H9 (cell line): ENCODE data around the gene STX8. TPM values are rescaled to one million over a fixed set of nuclear protein-coding genes. Genes with fewer than 3 reads are reported as not detected.

ENCODE experiments used
- DNase-seq: peaks from one replicate; pipeline ENCODE4 v3.0.0-alpha.2; 2017
- H2AFZ ChIP-seq: one replicate; pipeline ENCODE4 v1.6.1; 2013; ENCODE audit warnings: mild to moderate bottlenecking, low read length, control low read depth, moderate library complexity
- H2AK5ac ChIP-seq: 2 replicates; pipeline ENCODE4 v1.6.1; 2013; ENCODE audit warnings: low read length, control low read depth, mixed read lengths; ENCODE audit not compliant: insufficient read length
- H2BK120ac ChIP-seq: one replicate; pipeline ENCODE4 v1.6.1; 2013; ENCODE audit warnings: low read depth, mild to moderate bottlenecking, low read length, control low read depth, inconsistent platforms; ENCODE audit not compliant: poor library complexity, severe bottlenecking
- H2BK12ac ChIP-seq: 2 replicates; pipeline ENCODE4 v1.6.1; 2013; ENCODE audit warnings: low read length, control low read depth, mixed read lengths, low read depth; ENCODE audit not compliant: insufficient read length
- H2BK15ac ChIP-seq: 2 replicates; pipeline ENCODE4 v1.6.1; 2013; ENCODE audit warnings: low read depth, low read length, control low read depth
- H2BK20ac ChIP-seq: one replicate; pipeline ENCODE4 v1.6.1; 2013; ENCODE audit warnings: low read depth, mild to moderate bottlenecking, low read length, control low read depth, inconsistent platforms; ENCODE audit not compliant: poor library complexity, severe bottlenecking
- H2BK5ac ChIP-seq: 2 replicates; pipeline ENCODE4 v1.6.1; 2013; ENCODE audit warnings: low read length, control low read depth, mixed read lengths; ENCODE audit not compliant: insufficient read length
- H3K14ac ChIP-seq: 2 replicates; pipeline ENCODE4 v1.6.1; 2013; ENCODE audit warnings: low read length, control low read depth; ENCODE audit not compliant: insufficient read depth
- H3K18ac ChIP-seq: 2 replicates; pipeline ENCODE4 v1.6.1; 2013; ENCODE audit warnings: low read depth, mild to moderate bottlenecking, mixed read lengths, low read length, control low read depth; ENCODE audit not compliant: insufficient read length
- H3K23ac ChIP-seq: 2 replicates; pipeline ENCODE4 v1.6.1; 2013; ENCODE audit warnings: low read length, control low read depth, mixed read lengths, low read depth; ENCODE audit not compliant: insufficient read length
- H3K23me2 ChIP-seq: 2 replicates; pipeline ENCODE4 v1.6.1; 2013; ENCODE audit warnings: low read depth, mild to moderate bottlenecking, mixed read lengths, low read length, control low read depth; ENCODE audit not compliant: insufficient read length, poor library complexity, severe bottlenecking
- H3K27ac ChIP-seq: 2 replicates; pipeline ENCODE4 v1.5.1; 2013; ENCODE audit warnings: low read length, control low read depth, mixed read lengths, low read depth; ENCODE audit not compliant: insufficient read length
- H3K27me3 ChIP-seq: 2 replicates; pipeline ENCODE4 v1.6.1; 2013; ENCODE audit warnings: low read length, control low read depth, inconsistent platforms; ENCODE audit not compliant: insufficient read depth
- H3K4ac ChIP-seq: 2 replicates; pipeline ENCODE4 v1.6.1; 2013; ENCODE audit warnings: low read depth, mild to moderate bottlenecking, control low read depth, inconsistent platforms, low read length, moderate library complexity
- H3K4me1 ChIP-seq: 2 replicates; pipeline ENCODE4 v1.6.1; 2013; ENCODE audit warnings: low read length, control low read depth, inconsistent platforms; ENCODE audit not compliant: insufficient read depth
- H3K4me2 ChIP-seq: 2 replicates; pipeline ENCODE4 v1.6.1; 2013; ENCODE audit warnings: low read length, control low read depth, mixed read lengths; ENCODE audit not compliant: insufficient read length, insufficient read depth
- H3K56ac ChIP-seq: 2 replicates; pipeline ENCODE4 v1.6.1; 2013; ENCODE audit warnings: low read depth, mild to moderate bottlenecking, mixed read lengths, low read length, control low read depth; ENCODE audit not compliant: insufficient read length
- H3K79me1 ChIP-seq: 2 replicates; pipeline ENCODE4 v1.6.1; 2013; ENCODE audit warnings: low read depth, mild to moderate bottlenecking, moderate library complexity, low read length, control low read depth, inconsistent platforms; ENCODE audit not compliant: insufficient read depth, poor library complexity, severe bottlenecking
- H3K79me2 ChIP-seq: 2 replicates; pipeline ENCODE4 v1.6.1; 2013; ENCODE audit warnings: low read length, control low read depth, inconsistent platforms; ENCODE audit not compliant: insufficient read depth
- H3K9ac ChIP-seq: 2 replicates; pipeline ENCODE4 v1.6.1; 2013; ENCODE audit warnings: low read length, control low read depth, mixed read lengths; ENCODE audit not compliant: insufficient read length; ENCODE audit errors: extremely low read depth
- H3K9me3 ChIP-seq: one replicate; pipeline ENCODE4 v1.6.1; 2013; ENCODE audit warnings: low read depth, low read length, inconsistent platforms; ENCODE audit not compliant: control insufficient read depth
- H3T11ph ChIP-seq: one replicate; pipeline ENCODE4 v1.6.1; 2013; ENCODE audit warnings: mild to moderate bottlenecking, low read length, control low read depth, inconsistent platforms
- H4K20me1 ChIP-seq: one replicate; pipeline ENCODE4 v1.6.1; 2013; ENCODE audit not compliant: control insufficient read depth, insufficient read length, insufficient read depth
- H4K5ac ChIP-seq: 2 replicates; pipeline ENCODE4 v1.6.1; 2013; ENCODE audit warnings: low read depth, mild to moderate bottlenecking, mixed read lengths, low read length, control low read depth; ENCODE audit not compliant: insufficient read length
- H4K8ac ChIP-seq: replicated peaks from 2 replicates; pipeline ENCODE4 v1.6.1; 2013; ENCODE audit warnings: low read length, control low read depth, mixed read lengths, low read depth; ENCODE audit not compliant: insufficient read length
- H4K91ac ChIP-seq: 2 replicates; pipeline ENCODE4 v1.6.1; 2013; ENCODE audit warnings: low read depth, mild to moderate bottlenecking, moderate library complexity, mixed read lengths, low read length, control low read depth; ENCODE audit not compliant: insufficient read length
- H3K27ac Mint-ChIP-seq, 3 experiments: 2 replicates in 2 of 3; 3 replicates in 1 of 3; pipeline ENCODE4 v1.8.0; 2020 to 2021; ENCODE audit warnings: mixed read lengths in 3 of 3, mild to moderate bottlenecking in 1 of 3, moderate library complexity in 1 of 3
- H3K27me3 Mint-ChIP-seq: 2 replicates; pipeline ENCODE4 v1.8.0; 2021; ENCODE audit warnings: low read depth, mild to moderate bottlenecking, moderate library complexity, mixed read lengths
- H3K36me3 Mint-ChIP-seq, 3 experiments: 2 replicates in 2 of 3; 3 replicates in 1 of 3; pipeline ENCODE4 v1.8.0; 2020 to 2021; ENCODE audit warnings: low read depth in 3 of 3, mixed read lengths in 3 of 3; ENCODE audit not compliant: insufficient read depth in 1 of 3
- H3K4me1 Mint-ChIP-seq, 2 experiments: 2 replicates each; pipeline ENCODE4 v1.8.0; 2020; ENCODE audit warnings: mixed read lengths in 2 of 2
- H3K4me3 Mint-ChIP-seq, 2 experiments: 2 replicates in 1 of 2; 3 replicates in 1 of 2; pipeline ENCODE4 v1.8.0; 2020 to 2021; ENCODE audit warnings: mild to moderate bottlenecking in 2 of 2, mixed read lengths in 2 of 2, moderate library complexity in 1 of 2
- H3K9me3 Mint-ChIP-seq, 2 experiments: 2 replicates in 1 of 2; 3 replicates in 1 of 2; pipeline ENCODE4 v1.8.0; 2020; ENCODE audit warnings: mild to moderate bottlenecking in 2 of 2, mixed read lengths in 2 of 2, moderate library complexity in 1 of 2
- WGBS: extraction: QIAGEN DNeasy Blood & Tissue Kit; methylation state at CpG from one replicate; pipeline ENCODE4 v1.1.7; 2013; ENCODE audit warnings: missing lambda C conversion rate, low lambda C conversion rate, mixed read lengths; ENCODE audit not compliant: insufficient read length; ENCODE audit errors: extremely low coverage; 5-methylcytosine and 5-hydroxymethylcytosine counted together
- total RNA-seq: library from RNA; stranded (reverse); gene quantifications from 2 replicates; pipeline ENCODE4 v1.2.1, GENCODE V29; 2021
- TF ChIP-seq, protein P1 (sequence below): fragments of 200-600 bp; sonication (generic); conservative IDR thresholded peaks from 3 replicates; pipeline ENCODE4 v1.8.0; 2021; ENCODE audit warnings: antibody characterized with exemption, mild to moderate bottlenecking

STX8 gene
- total RNA-seq, 1 experiment from 2014 or later: 55.1 TPM

DNA sequence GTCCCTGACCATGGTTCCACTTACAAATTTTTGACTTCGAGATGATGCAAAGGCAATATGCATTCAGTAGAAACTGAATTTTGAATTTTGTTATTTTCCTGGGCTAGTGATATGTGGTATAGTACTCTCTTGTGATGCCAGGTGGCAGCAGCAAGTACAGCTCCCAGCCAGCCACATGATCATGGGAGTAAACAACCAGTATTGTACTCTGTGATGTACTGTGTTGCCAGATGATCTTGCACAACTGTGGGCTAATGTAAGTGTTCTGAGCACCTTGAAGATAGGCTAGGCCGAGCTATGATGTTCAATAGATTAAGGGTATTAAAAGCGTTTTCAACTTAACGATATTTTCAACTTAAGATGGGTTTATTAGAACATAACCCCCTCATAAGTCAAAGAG lies 250.8 kb downstream of the STX8 start:
- Mint-ChIP-seq H3K36me3 (no peaks in the 10 kb centered on the region), H3K9me3 (no peaks in the 10 kb centered on the region; a peak in 2 of 5 replicates), H3K4me3 (no peak overlapping the region), H3K27me3 (peaks cover 19% of the 10 kb centered on the region), H3K27ac (no peak overlapping the region), H3K4me1 (peaks cover 22 to 25% of the 10 kb centered on the region in 2 experiments)
- no peak for DNase-seq
- Histone ChIP-seq H3K79me1 (no peaks in the 10 kb centered on the region), H2BK15ac (no peak overlapping the region), H3K4me2 (no peak overlapping the region), H3K14ac (no peak overlapping the region), H4K8ac (no peak overlapping the region), H4K20me1 (no peaks in the 10 kb centered on the region), H3K4me1 (peaks cover 14% of the 10 kb centered on the region; the same call in 1 of the 2 replicates), H2BK120ac (no peak overlapping the region), H3K79me2 (no peaks in the 10 kb centered on the region), H3K27ac (no peak overlapping the region), H2AFZ (no peak overlapping the region), H3T11ph (no peak overlapping the region), H2BK12ac (no peak overlapping the region), H3K4ac (no peak overlapping the region), H2AK5ac (no peak overlapping the region), H4K91ac (no peak overlapping the region), H3K23me2 (no peaks in the 10 kb centered on the region), H2BK5ac (no peak overlapping the region), H3K23ac (no peak overlapping the region), H3K9me3 (no peaks in the 10 kb centered on the region), H3K56ac (no peak overlapping the region), H3K9ac (no peak overlapping the region), H3K27me3 (no peaks in the 10 kb centered on the region), H3K18ac (no peak overlapping the region), H4K5ac (no peak overlapping the region), H2BK20ac (no peak overlapping the region)
- WGBS: no CpG with 5 or more reads among the region's 4 CpGs
- TF ChIP-seq, protein P1, sequence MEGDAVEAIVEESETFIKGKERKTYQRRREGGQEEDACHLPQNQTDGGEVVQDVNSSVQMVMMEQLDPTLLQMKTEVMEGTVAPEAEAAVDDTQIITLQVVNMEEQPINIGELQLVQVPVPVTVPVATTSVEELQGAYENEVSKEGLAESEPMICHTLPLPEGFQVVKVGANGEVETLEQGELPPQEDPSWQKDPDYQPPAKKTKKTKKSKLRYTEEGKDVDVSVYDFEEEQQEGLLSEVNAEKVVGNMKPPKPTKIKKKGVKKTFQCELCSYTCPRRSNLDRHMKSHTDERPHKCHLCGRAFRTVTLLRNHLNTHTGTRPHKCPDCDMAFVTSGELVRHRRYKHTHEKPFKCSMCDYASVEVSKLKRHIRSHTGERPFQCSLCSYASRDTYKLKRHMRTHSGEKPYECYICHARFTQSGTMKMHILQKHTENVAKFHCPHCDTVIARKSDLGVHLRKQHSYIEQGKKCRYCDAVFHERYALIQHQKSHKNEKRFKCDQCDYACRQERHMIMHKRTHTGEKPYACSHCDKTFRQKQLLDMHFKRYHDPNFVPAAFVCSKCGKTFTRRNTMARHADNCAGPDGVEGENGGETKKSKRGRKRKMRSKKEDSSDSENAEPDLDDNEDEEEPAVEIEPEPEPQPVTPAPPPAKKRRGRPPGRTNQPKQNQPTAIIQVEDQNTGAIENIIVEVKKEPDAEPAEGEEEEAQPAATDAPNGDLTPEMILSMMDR: 0 out of 3 replicates have a peak, but pooled peaks have one; percentile 13
